Ishikawa (cell line): ENCODE results near the gene RAD9A.

Experiments
- CEBPB ChIP-seq: IDR thresholded peaks from 2 replicates; pipeline ENCODE4 v1.6.1; 2012
- MAX ChIP-seq: IDR thresholded peaks from 2 replicates; pipeline ENCODE4 v1.6.1; 2012
- RAD21 ChIP-seq: IDR thresholded peaks from 2 replicates; pipeline ENCODE4 v1.6.1; 2012; ENCODE audit warnings: low read depth
- TAF1 ChIP-seq: IDR thresholded peaks from 2 replicates; pipeline ENCODE4 v1.6.1; 2012; ENCODE audit warnings: low read depth, mild to moderate bottlenecking
- USF1 ChIP-seq: IDR thresholded peaks from 2 replicates; pipeline ENCODE4 v1.6.1; 2012
- YY1 ChIP-seq: IDR thresholded peaks from 2 replicates; pipeline ENCODE4 v1.6.1; 2012; ENCODE audit warnings: low read depth
- ZBTB7A ChIP-seq: IDR thresholded peaks from 2 replicates; pipeline ENCODE4 v1.6.1; 2012; ENCODE audit warnings: low read depth

- TF ChIP-seq YY1 (no peak), CEBPB (no peak), ZBTB7A (no peak), RAD21 (peak; percentile 17; the same call in 1 of the 2 replicates), MAX (no peak), TAF1 (no peak), USF1 (no peak)
Measured at GRCh38 chr11:67371189-67371910, 20.4 kb upstream of the RAD9A start.
